HepG2 (cell line): ENCODE data around the gene LRRC8D. TPM values are rescaled to one million over a fixed set of nuclear protein-coding genes. Genes with fewer than 3 reads are reported as not detected.

Experiments
- CHD4 ChIP-seq: fragments of 200-600 bp; sonication (generic); IDR thresholded peaks from 2 replicates; pipeline ENCODE4 v1.7.0; 2017; ENCODE audit warnings: mild to moderate bottlenecking, low read length, borderline replicate concordance
- FOSL2 ChIP-seq: sonication (generic); formaldehyde crosslinking; IDR thresholded peaks from 2 replicates; pipeline ENCODE4 v1.4.0; 2020; ENCODE audit warnings: missing genetic modification reagents
- KDM2A ChIP-seq: sonication (generic); formaldehyde crosslinking; IDR thresholded peaks from 2 replicates; pipeline ENCODE4 v1.4.0; 2020; ENCODE audit warnings: low read depth, missing genetic modification reagents, borderline replicate concordance
- MXI1 ChIP-seq: IDR thresholded peaks from 3 replicates; pipeline ENCODE4 v1.6.1; 2012; ENCODE audit warnings: low read depth, low read length, inconsistent platforms, borderline replicate concordance
- NFKB2 ChIP-seq: sonication (generic); formaldehyde crosslinking; IDR thresholded peaks from 2 replicates; pipeline ENCODE4 v1.4.0; 2020; ENCODE audit warnings: missing genetic modification reagents, borderline replicate concordance
- PPARG ChIP-seq: conservative IDR thresholded peaks from 2 replicates; pipeline ENCODE4 v1.6.1; 2016; ENCODE audit warnings: missing biosample characterization, missing genetic modification reagents
- SIN3B ChIP-seq: fragments of 150-350 bp; IDR thresholded peaks from 2 replicates; pipeline ENCODE4 v1.6.1; 2014; ENCODE audit warnings: low read length
- SP4 ChIP-seq: sonication (generic); formaldehyde crosslinking; IDR thresholded peaks from 2 replicates; pipeline ENCODE4 v1.8.1; 2023; ENCODE audit warnings: mild to moderate bottlenecking, missing genetic modification reagents
- TBX2 ChIP-seq: sonication (generic); formaldehyde crosslinking; IDR thresholded peaks from 2 replicates; pipeline ENCODE4 v1.5.0; 2020; ENCODE audit warnings: missing genetic modification reagents, mild to moderate bottlenecking, borderline replicate concordance
- TCF12 ChIP-seq, 2 experiments: fragments of 450-650 bp in 1 of 2; sonication (generic) in 1 of 2; formaldehyde crosslinking in 1 of 2; IDR thresholded peaks; 2 replicates each; pipeline versions ENCODE4 v1.6.1 to v1.8.0; 2017 to 2022; ENCODE audit warnings: antibody characterized with exemption in 1 of 2, mild to moderate bottlenecking in 1 of 2, missing genetic modification reagents in 1 of 2, moderate library complexity in 1 of 2
- TGIF2 ChIP-seq: IDR thresholded peaks from 2 replicates; pipeline ENCODE4 v1.6.1; 2016; ENCODE audit warnings: control low read depth, missing compliant biosample characterization
- ZBTB3 ChIP-seq: sonication (generic); formaldehyde crosslinking; IDR thresholded peaks from 2 replicates; pipeline ENCODE4 v1.4.0; 2020; ENCODE audit warnings: low read depth, mild to moderate bottlenecking, moderate library complexity, missing genetic modification reagents, borderline replicate concordance
- ZNF17 ChIP-seq: sonication (generic); formaldehyde crosslinking; IDR thresholded peaks from 2 replicates; pipeline ENCODE4 v1.5.0; 2020; ENCODE audit warnings: mild to moderate bottlenecking, missing genetic modification reagents
- ZNF20 ChIP-seq: sonication (generic); formaldehyde crosslinking; IDR thresholded peaks from 2 replicates; pipeline ENCODE4 v1.4.0; 2020; ENCODE audit warnings: mild to moderate bottlenecking, moderate library complexity, missing genetic modification reagents
- ZNF225 ChIP-seq: sonication (generic); formaldehyde crosslinking; IDR thresholded peaks from 2 replicates; pipeline ENCODE4 v1.4.0; 2020; ENCODE audit warnings: mild to moderate bottlenecking, missing genetic modification reagents
- ZNF317 ChIP-seq: sonication (generic); formaldehyde crosslinking; IDR thresholded peaks from 2 replicates; pipeline ENCODE4 v1.5.0; 2020; ENCODE audit warnings: mild to moderate bottlenecking, missing genetic modification reagents
- ZNF430 ChIP-seq: sonication (generic); formaldehyde crosslinking; IDR thresholded peaks from 2 replicates; pipeline ENCODE4 v1.9.0; 2021; ENCODE audit warnings: mild to moderate bottlenecking, missing genetic modification reagents
- ZNF703 ChIP-seq: sonication (generic); formaldehyde crosslinking; IDR thresholded peaks from 2 replicates; pipeline ENCODE4 v1.5.1; 2020; ENCODE audit warnings: missing genetic modification reagents, mild to moderate bottlenecking, moderate library complexity, borderline replicate concordance
- ZNF781 ChIP-seq: sonication (generic); formaldehyde crosslinking; IDR thresholded peaks from 2 replicates; pipeline ENCODE4 v1.5.1; 2020; ENCODE audit warnings: borderline replicate concordance, mild to moderate bottlenecking, missing genetic modification reagents; ENCODE audit errors: not compliant biosample characterization
- ZNF879 ChIP-seq: sonication (generic); formaldehyde crosslinking; IDR thresholded peaks from 2 replicates; pipeline ENCODE4 v1.8.1; 2023; ENCODE audit warnings: missing genetic modification reagents
- polyA plus RNA-seq, 8 experiments: library from polyadenylated mRNA; depleted of rRNA in 3 of 8; stranded (reverse) in 7 of 8; unstranded in 1 of 8; fragments of >200 nt; fragmentation: Illumina TruSeq in 4 of 8; extraction: Trizol in 4 of 8; gene quantifications; 2 replicates each; pipeline versions ENCODE4 v1.2.1 to v1.2.3, GENCODE V29; 2011 to 2016; ENCODE audit warnings: low read depth in 4 of 8, missing spikeins in 1 of 8, mixed read lengths in 1 of 8; ENCODE audit not compliant: insufficient read depth in 1 of 8
- total RNA-seq, 5 experiments: library from RNA; depleted of rRNA; stranded (reverse); fragments of >200 nt; fragmentation: Illumina TruSeq; extraction: Trizol; gene quantifications; 2 replicates each; pipeline ENCODE4 v1.2.3, GENCODE V29; 2016; ENCODE audit warnings: low read depth in 1 of 5
- TF ChIP-seq, protein P1 (sequence below): IDR thresholded peaks from 2 replicates; pipeline ENCODE4 v1.6.1; 2016; ENCODE audit warnings: control low read depth
- TF ChIP-seq, protein P2 (sequence below): sonication (generic); formaldehyde crosslinking; IDR thresholded peaks from 2 replicates; pipeline ENCODE4 v1.8.0; 2022; ENCODE audit warnings: mild to moderate bottlenecking, missing genetic modification reagents, moderate library complexity
- TF ChIP-seq, protein P3 (sequence below): sonication (generic); formaldehyde crosslinking; IDR thresholded peaks from 2 replicates; pipeline ENCODE4 v1.5.0; 2020; ENCODE audit warnings: mild to moderate bottlenecking, missing genetic modification reagents
- TF ChIP-seq, protein P4 (sequence below): sonication (generic); formaldehyde crosslinking; IDR thresholded peaks from 2 replicates; pipeline ENCODE4 v1.8.0; 2022; ENCODE audit warnings: mild to moderate bottlenecking, missing genetic modification reagents; ENCODE audit not compliant: insufficient replicate concordance

LRRC8D gene
- total and polyA plus RNA-seq, 2 of the 13 experiments (the other 11 are each of a cell fraction or from before 2014, with no cell fraction given) = 29.9 to 45.5 TPM

DNA sequence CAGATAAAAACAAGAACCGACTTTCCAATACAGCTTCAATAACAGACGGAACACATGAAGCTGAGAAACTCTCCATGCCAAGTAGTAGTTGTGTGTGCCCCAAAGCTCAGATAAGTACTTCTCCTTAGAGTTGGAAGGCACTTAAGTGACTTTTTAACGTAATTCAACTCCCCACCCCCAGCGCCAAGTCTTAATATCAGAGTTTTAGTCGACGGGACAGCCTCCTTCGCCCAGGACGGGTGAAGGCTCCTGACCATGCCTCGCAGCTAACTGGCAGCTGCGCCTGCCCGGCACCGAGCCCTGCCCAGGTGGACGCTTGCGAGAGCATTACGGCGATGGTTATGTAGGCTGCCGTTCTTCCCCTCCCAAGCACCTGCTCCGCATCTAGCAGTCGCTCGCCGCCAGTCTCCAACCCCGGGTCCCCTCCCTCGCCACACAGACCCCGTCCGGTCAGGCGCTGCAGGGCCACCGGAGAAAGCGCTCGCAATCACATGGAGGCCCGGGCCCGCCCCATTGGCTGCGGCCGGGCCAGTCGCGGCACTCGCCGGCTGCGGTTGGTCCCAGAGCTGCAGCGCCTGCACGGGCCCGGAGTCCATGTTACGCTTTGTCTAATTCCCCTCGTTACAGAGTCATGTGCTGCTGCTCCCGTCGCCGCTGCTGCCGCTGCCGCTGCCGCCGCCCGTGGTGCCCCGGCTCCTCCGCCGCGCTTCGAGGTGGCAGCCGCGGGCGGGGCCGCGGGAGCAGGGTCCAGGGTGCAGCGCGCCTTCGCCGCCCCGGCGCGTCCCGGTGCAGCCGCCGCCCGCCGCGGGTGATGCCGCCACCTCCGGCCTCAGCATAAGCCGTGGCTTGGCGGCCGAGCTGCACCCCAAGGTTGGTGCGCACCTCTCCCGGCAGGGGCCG lies at the start of gene LRRC8D (continued):
- TF ChIP-seq, protein P1, sequence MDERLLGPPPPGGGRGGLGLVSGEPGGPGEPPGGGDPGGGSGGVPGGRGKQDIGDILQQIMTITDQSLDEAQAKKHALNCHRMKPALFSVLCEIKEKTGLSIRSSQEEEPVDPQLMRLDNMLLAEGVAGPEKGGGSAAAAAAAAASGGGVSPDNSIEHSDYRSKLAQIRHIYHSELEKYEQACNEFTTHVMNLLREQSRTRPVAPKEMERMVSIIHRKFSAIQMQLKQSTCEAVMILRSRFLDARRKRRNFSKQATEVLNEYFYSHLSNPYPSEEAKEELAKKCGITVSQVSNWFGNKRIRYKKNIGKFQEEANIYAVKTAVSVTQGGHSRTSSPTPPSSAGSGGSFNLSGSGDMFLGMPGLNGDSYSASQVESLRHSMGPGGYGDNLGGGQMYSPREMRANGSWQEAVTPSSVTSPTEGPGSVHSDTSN (CRISPR knock-in tag) = no peak
- no peak for TF ChIP-seq ZNF225 (CRISPR knock-in tag)
- no peak for TF ChIP-seq SP4 (CRISPR knock-in tag)
- TF ChIP-seq ZNF20 (CRISPR knock-in tag) = peak; percentile 62; the same call in 1 of the 2 replicates
- peak; percentile 63; the same call in 1 of the 2 replicates for TF ChIP-seq KDM2A
- no peak for TF ChIP-seq SIN3B
- TF ChIP-seq MXI1 = peak; percentile 78; the same call in 1 of the 3 replicates
- no peak for TF ChIP-seq ZNF703 (CRISPR knock-in tag)
- TF ChIP-seq, protein P2, sequence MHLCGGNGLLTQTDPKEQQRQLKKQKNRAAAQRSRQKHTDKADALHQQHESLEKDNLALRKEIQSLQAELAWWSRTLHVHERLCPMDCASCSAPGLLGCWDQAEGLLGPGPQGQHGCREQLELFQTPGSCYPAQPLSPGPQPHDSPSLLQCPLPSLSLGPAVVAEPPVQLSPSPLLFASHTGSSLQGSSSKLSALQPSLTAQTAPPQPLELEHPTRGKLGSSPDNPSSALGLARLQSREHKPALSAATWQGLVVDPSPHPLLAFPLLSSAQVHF (CRISPR knock-in tag) = peak; percentile 61; the same call in 1 of the 2 replicates
- no peak for TF ChIP-seq TCF12 (IDR thresholded peaks at IDR 0.05)
- no peak for TF ChIP-seq TCF12 (CRISPR knock-in tag; IDR thresholded peaks at IDR 0.05)
- TF ChIP-seq, protein P3, sequence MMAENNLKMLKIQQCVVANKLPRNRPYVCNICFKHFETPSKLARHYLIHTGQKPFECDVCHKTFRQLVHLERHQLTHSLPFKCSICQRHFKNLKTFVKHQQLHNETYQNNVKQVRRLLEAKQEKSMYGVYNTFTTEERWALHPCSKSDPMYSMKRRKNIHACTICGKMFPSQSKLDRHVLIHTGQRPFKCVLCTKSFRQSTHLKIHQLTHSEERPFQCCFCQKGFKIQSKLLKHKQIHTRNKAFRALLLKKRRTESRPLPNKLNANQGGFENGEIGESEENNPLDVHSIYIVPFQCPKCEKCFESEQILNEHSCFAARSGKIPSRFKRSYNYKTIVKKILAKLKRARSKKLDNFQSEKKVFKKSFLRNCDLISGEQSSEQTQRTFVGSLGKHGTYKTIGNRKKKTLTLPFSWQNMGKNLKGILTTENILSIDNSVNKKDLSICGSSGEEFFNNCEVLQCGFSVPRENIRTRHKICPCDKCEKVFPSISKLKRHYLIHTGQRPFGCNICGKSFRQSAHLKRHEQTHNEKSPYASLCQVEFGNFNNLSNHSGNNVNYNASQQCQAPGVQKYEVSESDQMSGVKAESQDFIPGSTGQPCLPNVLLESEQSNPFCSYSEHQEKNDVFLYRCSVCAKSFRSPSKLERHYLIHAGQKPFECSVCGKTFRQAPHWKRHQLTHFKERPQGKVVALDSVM (CRISPR knock-in tag) = no peak
- no peak; the same call in 1 of the 2 replicates for TF ChIP-seq FOSL2 (CRISPR knock-in tag)
- no peak for TF ChIP-seq CHD4
- peak; percentile 60; the same call in 1 of the 2 replicates for TF ChIP-seq TBX2
- 0 out of 2 replicates have a peak, but pooled peaks have one; percentile 57 for TF ChIP-seq ZNF879 (CRISPR knock-in tag)
- TF ChIP-seq ZNF781 (CRISPR knock-in tag) = no peak
- TF ChIP-seq, protein P4, sequence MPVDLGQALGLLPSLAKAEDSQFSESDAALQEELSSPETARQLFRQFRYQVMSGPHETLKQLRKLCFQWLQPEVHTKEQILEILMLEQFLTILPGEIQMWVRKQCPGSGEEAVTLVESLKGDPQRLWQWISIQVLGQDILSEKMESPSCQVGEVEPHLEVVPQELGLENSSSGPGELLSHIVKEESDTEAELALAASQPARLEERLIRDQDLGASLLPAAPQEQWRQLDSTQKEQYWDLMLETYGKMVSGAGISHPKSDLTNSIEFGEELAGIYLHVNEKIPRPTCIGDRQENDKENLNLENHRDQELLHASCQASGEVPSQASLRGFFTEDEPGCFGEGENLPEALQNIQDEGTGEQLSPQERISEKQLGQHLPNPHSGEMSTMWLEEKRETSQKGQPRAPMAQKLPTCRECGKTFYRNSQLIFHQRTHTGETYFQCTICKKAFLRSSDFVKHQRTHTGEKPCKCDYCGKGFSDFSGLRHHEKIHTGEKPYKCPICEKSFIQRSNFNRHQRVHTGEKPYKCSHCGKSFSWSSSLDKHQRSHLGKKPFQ (CRISPR knock-in tag) = no peak
- TF ChIP-seq ZNF17 (CRISPR knock-in tag) = no peak
- TF ChIP-seq NFKB2 (CRISPR knock-in tag) = no peak
- peak; percentile 71; the same call in 1 of the 2 replicates for TF ChIP-seq ZNF430
- TF ChIP-seq TGIF2 (CRISPR knock-in tag) = no peak
- no peak for TF ChIP-seq ZBTB3 (CRISPR knock-in tag)
- TF ChIP-seq ZNF317 (CRISPR knock-in tag) = peak; percentile 51; the same call in 1 of the 2 replicates
- TF ChIP-seq PPARG (CRISPR knock-in tag) = no peak
